GM18526 (cell line): ENCODE results near the gene NRG3.

ENCODE experiments used
- POLR2A ChIP-seq: IDR thresholded peaks from 3 replicates; pipeline ENCODE4 v1.6.1; 2011; ENCODE audit not compliant: insufficient read length; ENCODE audit errors: extremely low read depth

The NRG3 gene

DNA sequence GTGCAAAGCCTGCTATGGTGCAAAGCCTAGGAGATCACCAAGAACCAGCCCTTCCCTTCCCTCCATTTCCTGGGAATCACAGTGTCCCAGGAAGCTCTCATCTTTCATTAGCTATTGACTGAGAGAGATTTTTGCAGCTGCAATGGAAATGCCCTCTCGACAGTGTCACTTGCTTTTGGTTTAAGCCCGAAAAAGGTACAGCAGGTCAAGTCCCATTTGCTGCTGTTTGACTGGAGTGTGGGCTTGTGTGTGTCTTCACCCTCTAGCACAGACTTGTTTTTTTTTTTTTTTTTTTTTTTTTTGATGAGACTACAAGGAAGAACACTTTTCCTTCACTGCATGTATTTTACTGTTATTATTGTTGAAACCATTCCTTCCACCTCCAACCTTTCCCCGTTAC is 36.3 kb downstream of the NRG3 start:
- TF ChIP-seq POLR2A, result no peak

DNA sequence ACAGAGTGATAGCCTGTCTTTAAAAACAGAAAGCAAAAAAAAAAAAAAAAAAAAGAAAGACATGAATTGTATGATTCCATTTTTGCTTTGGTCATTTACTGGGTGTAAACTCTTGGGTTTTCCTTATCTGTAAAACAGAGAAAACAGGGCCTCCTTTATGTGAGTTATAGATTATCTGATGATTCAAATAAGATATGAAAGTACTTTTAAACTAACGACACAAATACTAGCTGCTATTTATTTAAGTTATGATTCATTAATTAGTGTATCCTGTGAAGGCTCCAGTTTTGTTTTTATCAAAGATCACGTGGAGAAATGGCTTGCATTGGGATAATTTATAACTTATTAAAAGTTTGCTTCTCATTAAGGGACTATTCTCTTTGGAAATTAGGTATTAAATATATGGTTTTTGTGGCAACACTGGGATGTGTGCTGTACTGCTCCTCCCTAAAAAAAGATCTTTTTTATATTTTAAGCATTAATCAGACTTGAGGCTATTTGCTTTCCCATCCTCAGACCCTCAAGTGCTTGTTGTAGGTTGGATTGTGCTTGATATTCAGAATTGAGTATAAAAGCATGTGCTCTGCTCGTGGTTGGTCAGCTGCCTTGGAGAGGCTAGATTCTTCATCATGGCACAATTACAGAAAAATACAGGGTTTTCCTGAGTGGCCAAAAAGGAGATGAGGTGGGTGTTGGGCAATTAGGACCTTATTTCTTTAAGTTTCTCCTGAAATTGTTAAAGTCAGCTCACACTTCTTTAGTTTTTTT is 39.9 kb downstream of the NRG3 start:
- TF ChIP-seq POLR2A, result no peak

- no peak for TF ChIP-seq POLR2A
Observed at GRCh38 chr10:81915504-81915897, 40.5 kb downstream of the NRG3 start.

- no peak for TF ChIP-seq POLR2A
Observed at GRCh38 chr10:81917666-81918065, 42.7 kb downstream of the NRG3 start.

- TF ChIP-seq POLR2A, result no peak
Observed at GRCh38 chr10:81918766-81919165, 43.8 kb downstream of the NRG3 start.

DNA sequence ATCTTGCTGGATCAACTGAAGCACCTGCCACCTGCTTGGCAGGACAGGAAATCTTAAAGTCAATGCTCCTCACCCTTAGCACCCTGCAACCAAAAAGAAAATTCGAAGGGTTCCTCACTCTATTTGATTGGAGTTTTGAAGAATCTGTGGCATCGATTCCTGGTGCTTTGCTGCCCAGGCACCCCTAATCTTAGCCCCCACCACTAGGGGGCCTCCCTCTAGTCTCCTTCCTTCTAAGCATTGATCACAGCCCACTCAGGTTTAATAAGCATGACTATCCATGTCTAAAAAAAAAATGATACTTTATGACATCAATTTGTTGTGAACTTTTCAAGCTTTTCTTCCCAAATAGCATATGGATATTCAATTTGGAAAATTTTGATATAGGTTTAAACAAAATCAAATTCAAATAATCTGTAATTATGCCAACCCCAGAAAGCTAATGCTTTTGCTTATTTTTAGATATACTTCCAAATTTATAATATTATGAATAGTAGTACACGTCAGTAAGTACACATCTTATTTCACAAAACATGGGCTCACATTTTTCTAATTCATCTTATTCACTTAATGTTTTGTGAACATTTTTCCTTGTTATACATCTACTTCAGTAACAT is 45.3 kb downstream of the NRG3 start:
- no peak for TF ChIP-seq POLR2A

GRCh38 chr10:81928119-81928518 is 53.1 kb downstream of the NRG3 start:
- no peak for TF ChIP-seq POLR2A

DNA sequence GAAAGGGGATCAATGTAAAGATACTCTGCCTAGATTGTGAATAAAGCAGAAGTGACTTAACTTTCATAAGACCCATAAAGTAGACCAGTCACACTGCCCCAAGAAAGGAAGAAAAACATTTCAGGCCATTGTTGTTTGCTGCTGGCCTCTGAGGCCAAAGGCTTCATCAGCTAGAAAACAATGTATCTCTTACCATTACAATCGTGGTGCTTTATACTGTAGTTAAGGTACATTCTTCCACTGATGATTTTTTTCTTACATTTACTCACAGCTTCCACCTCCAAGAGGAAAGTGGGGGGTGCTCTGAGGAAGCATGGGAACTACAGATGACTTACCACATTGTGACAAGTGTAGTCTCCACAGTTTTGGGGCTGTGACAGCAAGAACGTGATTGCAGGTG is 68.6 kb downstream of the NRG3 start:
- TF ChIP-seq POLR2A, result no peak

GRCh38 chr10:81944609-81945008 is 69.6 kb downstream of the NRG3 start:
- TF ChIP-seq POLR2A, result no peak

GRCh38 chr10:81949283-81949682 is 74.3 kb downstream of the NRG3 start:
- TF ChIP-seq POLR2A, result no peak

DNA sequence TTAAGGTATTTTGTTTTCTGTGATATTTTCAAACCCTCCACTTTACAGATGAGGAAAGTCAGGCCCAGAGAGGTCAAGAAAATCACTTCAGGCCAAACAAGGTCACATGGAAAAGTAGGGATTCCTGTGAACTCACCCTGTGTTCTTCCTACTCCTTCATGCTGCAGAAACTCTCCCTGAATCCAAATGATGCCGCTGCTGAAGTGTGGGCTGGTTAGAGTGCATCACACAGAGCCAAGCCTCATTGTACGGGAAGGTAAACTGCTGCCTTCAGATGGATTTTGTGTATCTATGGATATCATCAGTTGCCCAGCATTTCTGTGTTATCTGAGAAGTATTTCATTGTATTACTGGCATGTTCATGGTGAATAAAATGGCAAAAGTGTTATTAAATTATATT is 75.4 kb downstream of the NRG3 start:
- TF ChIP-seq POLR2A, result no peak

GRCh38 chr10:81953420-81953819 is 78.4 kb downstream of the NRG3 start:
- TF ChIP-seq POLR2A, result no peak

GRCh38 chr10:81957976-81958375 is 83.0 kb downstream of the NRG3 start:
- no peak for TF ChIP-seq POLR2A

GRCh38 chr10:81959016-81959415 is 84.0 kb downstream of the NRG3 start:
- no peak for TF ChIP-seq POLR2A

DNA sequence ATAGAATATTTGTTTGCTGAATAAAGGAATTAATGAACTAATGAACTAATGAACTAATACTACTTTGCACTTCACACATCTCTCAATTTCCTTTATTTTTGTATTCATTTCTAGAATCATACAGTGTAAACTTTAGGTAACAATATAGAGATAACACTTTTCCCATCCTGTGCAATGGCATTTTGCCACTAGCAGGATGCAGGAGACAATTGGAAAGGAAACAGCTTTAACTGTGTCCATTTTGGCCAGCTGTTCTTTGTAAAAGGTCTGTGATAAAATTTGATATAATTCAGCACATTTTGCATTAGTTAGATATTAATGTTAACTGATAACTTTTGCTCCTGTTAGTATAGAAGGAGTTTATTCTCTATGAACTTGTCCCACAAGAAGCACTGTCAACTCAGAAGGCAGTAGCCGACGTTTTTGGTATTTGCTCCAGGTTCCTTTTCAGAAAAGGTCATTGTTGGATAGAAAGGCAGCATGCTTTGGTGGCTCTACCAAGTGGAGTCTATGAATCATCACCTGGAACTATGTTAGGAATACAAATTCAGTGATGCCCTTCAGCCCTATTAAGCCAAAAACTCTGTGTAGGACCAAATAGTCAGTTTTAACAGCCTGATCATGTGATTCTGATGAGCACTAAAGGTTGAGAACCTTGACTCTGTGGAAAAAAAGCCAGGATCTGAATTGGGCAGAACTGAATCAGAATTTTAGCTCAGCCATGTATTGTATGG is 86.6 kb downstream of the NRG3 start:
- no peak for TF ChIP-seq POLR2A

GRCh38 chr10:81963606-81964005 is 88.6 kb downstream of the NRG3 start:
- TF ChIP-seq POLR2A, result no peak

DNA sequence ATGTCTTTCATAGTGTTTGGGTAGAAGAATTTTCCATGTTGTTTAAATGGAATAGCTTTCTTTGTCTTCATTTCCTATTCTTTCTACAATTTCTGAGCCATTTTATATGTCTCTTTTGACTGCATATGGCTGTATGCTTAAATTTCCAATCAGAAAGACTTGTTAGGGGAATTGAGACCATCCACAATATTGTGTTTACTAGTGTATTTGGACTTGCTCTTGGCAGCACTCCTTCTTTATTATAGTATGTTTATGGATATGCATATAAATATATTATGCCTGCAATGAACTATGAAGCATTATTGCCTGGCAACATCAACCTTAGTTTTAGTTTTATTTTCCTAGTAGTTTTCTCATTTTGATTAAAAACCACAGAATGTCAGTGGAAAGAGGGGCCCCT is 92.7 kb downstream of the NRG3 start:
- TF ChIP-seq POLR2A, result no peak

DNA sequence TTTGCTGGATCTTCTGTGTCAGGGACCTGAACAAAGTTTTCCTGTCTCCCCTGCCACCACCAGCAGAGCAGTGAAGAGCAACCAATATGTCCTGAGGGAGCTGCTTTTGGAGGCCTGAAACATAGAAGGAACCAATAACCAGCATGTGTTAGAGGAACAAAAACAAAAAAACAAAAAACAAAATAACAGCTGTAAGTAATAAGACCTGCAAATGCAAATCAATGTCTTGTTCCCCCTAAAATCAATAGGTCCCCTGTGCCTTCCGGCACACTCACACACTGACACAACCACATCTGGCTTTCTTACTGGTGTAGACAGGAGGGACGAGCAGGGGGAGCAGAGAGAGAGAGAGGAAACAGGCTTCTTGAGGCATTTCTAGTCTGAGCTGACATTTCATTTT is 94.1 kb downstream of the NRG3 start:
- TF ChIP-seq POLR2A, result no peak
